Esophagus (tissue), 2 donors: ENCODE data around the gene PLCB1. TPM values are rescaled to one million over a fixed set of nuclear protein-coding genes. Genes with fewer than 3 reads are reported as not detected.
"Not testable (repeated sequence)": the region's sequence is repeated elsewhere in the genome, so short reads cannot be mapped to it uniquely, and the experiment has no call there.

Source experiments
- H3K27ac ChIP-seq, 2 donors: one replicate each; pipeline ENCODE4 v1.5.1; 2013; ENCODE audit warnings: low read depth in 2 of 2, mild to moderate bottlenecking in 2 of 2, inconsistent platforms in 1 of 2, low read length in 1 of 2, moderate library complexity in 1 of 2
- H3K27me3 ChIP-seq, 2 donors: one replicate each; pipeline ENCODE4 v1.6.1; 2013; ENCODE audit warnings: low read length in 2 of 2, control low read depth in 1 of 2, mild to moderate bottlenecking in 1 of 2; ENCODE audit not compliant: insufficient read depth in 2 of 2, control insufficient read depth in 1 of 2
- H3K36me3 ChIP-seq, 2 donors: one replicate each; pipeline ENCODE4 v1.6.1; 2013; ENCODE audit warnings: low read length in 1 of 2; ENCODE audit not compliant: control insufficient read depth in 2 of 2, insufficient read depth in 2 of 2
- H3K4me1 ChIP-seq, 2 donors: one replicate each; pipeline ENCODE4 v1.6.1; 2013; ENCODE audit warnings: low read length in 1 of 2; ENCODE audit not compliant: control insufficient read depth in 2 of 2, insufficient read depth in 2 of 2
- H3K4me3 ChIP-seq, 2 donors: one replicate each; pipeline ENCODE4 v1.5.1; 2013; ENCODE audit warnings: low read length in 2 of 2, mild to moderate bottlenecking in 2 of 2, low read depth in 1 of 2, moderate library complexity in 1 of 2
- H3K9me3 ChIP-seq, 2 donors: one replicate each; pipeline ENCODE4 v1.6.1; 2013; ENCODE audit warnings: mild to moderate bottlenecking in 2 of 2, low read depth in 1 of 2, low read length in 1 of 2, moderate library complexity in 1 of 2; ENCODE audit not compliant: control insufficient read depth in 2 of 2, insufficient read depth in 1 of 2
- WGBS, 2 donors: extraction: QIAGEN DNeasy Blood & Tissue Kit; methylation state at CpG; one replicate each; pipeline ENCODE4 v1.1.7; 2013; 5-methylcytosine and 5-hydroxymethylcytosine counted together
- polyA plus RNA-seq, 2 donors: library from polyadenylated mRNA; stranded (reverse); fragments of 200-250 nt; gene quantifications; one replicate each; pipeline ENCODE4 v1.2.3, GENCODE V29; 2013
- donor health status: healthy with polysubstance abuse.
- donor health status: Bipolar disorder and iron deficiency.

Gene PLCB1
- polyA plus RNA-seq, 2 donors = 1.7 to 3.0 TPM

- Histone ChIP-seq H3K9me3 (no peaks in the 10 kb centered on the region), H3K4me1 (no peaks in the 10 kb centered on the region), H3K36me3 (no peaks in the 10 kb centered on the region), H3K27ac (no peak overlapping the region), H3K27me3 (no peaks in the 10 kb centered on the region), H3K4me3 (no peak overlapping the region)
- 63 to 69% methylated on average over 1 of the region's 1 CpG for WGBS, 2 donors
Measured at GRCh38 chr20:8834851-8835250, 702.8 kb downstream of the PLCB1 start.

- Histone ChIP-seq H3K4me1 (no peaks in the 10 kb centered on the region), H3K27ac (no peak overlapping the region), H3K36me3 (no peaks in the 10 kb centered on the region)
Measured at GRCh38 chr20:8837396-8837795, 705.3 kb downstream of the PLCB1 start.

DNA sequence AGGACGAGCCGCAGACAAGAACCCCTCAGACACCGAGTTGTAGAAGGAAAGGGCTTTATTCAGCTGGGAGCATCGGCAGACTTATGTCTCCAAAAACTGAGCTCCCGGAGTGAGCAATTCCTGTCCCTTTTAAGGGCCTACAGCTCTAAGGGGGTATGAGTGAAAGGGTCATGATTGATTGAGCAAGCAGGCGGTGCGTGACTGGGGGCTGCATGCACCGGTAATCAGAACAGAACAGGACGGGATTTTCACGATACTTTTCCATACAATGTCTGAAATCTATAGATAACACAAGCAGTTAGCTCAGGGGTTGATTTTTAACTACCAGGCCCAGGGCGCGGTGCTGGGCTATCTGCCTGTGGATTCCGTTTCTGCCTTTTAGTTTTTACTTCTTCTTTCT, 710.5 kb downstream of the PLCB1 start:
- 89 to 90% methylated on average over 13 of the region's 13 CpGs for WGBS, 2 donors
- H3K27me3 ChIP-seq = no peaks in the 10 kb centered on the region

More at GRCh38 chr20:8837396-8837795, 705.3 kb downstream of the PLCB1 start:
- no peaks in the 10 kb centered on the region for H3K9me3 ChIP-seq
- H3K27me3 ChIP-seq = no peaks in the 10 kb centered on the region
- no peak overlapping the region for H3K4me3 ChIP-seq

DNA sequence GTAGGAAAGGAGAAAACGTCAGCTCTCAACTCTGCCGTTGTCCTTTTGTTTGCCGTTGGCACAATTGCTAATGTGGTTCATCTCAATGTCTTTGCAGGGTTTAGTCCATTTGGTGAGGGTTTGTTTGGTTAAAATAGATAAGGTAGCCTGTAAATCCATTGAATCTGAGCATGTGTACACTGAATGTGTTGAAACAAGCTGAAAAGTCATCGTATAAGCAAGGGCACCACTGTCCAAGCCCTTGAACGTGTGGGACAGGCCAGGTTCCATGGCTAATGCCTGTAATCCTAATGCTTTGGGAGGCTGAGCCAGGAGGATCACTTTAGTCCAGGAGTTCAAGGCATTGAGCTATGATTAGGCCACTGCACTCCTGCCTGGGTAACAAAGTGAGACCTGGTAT, 712.1 kb downstream of the PLCB1 start:
- WGBS, 2 donors = 83 to 87% methylated on average over 5 of the region's 5 CpGs
- Histone ChIP-seq H3K27ac (no peak overlapping the region), H3K36me3 (no peaks in the 10 kb centered on the region), H3K4me3 (no peak overlapping the region), H3K4me1 (no peaks in the 10 kb centered on the region), H3K9me3 (no peaks in the 10 kb centered on the region), H3K27me3 (no peaks in the 10 kb centered on the region)

More for the DNA sequence above, 710.5 kb downstream of the PLCB1 start:
- H3K9me3 ChIP-seq = no peaks in the 10 kb centered on the region
- H3K27ac ChIP-seq = no peak overlapping the region
- no peak overlapping the region for H3K4me3 ChIP-seq
- H3K4me1 ChIP-seq = no peaks in the 10 kb centered on the region
- no peaks in the 10 kb centered on the region for H3K36me3 ChIP-seq

DNA sequence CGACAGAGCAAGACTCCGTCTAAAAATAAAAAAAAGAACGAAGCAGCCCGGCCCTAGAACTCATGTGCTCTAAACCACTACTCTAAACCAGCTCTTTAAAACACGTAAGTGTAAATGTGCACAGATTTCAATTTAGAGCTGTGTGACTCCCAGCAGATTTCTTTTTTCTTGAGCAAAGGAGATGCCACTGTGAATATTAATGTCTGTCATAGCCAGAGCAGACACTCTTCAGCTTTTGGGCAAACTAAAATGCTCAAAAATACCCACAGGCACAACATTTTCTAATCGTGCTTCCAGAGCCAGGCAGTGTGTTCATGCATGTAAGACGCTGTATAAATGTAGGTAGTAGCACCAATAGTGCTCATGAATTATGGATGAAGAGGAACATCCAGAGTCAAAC, 717.9 kb downstream of the PLCB1 start:
- H3K9me3 ChIP-seq = no peaks in the 10 kb centered on the region
- H3K27me3 ChIP-seq = no peaks in the 10 kb centered on the region
- no peak overlapping the region for H3K27ac ChIP-seq
- no peaks in the 10 kb centered on the region for H3K4me1 ChIP-seq
- no peaks in the 10 kb centered on the region for H3K36me3 ChIP-seq
- 90 to 94% methylated on average over 7 of the region's 7 CpGs for WGBS, 2 donors
- no peak overlapping the region for H3K4me3 ChIP-seq

GRCh38 chr20:8851446-8851845, 719.4 kb downstream of the PLCB1 start:
- H3K4me1 ChIP-seq = no peaks in the 10 kb centered on the region
- no peaks in the 10 kb centered on the region for H3K9me3 ChIP-seq
- H3K36me3 ChIP-seq = no peaks in the 10 kb centered on the region
- H3K27ac ChIP-seq = no peak overlapping the region
- 81 to 91% methylated on average over 1 of the region's 1 CpG for WGBS, 2 donors
- no peaks in the 10 kb centered on the region for H3K27me3 ChIP-seq
- no peak overlapping the region for H3K4me3 ChIP-seq

- H3K27ac ChIP-seq, H3K4me1 ChIP-seq, H3K27me3 ChIP-seq, H3K4me3 ChIP-seq, H3K36me3 ChIP-seq, H3K9me3 ChIP-seq: not testable (repeated sequence)
- 85 to 86% methylated on average over 2 of the region's 2 CpGs for WGBS, 2 donors
Measured at GRCh38 chr20:8851919-8852318, 719.9 kb downstream of the PLCB1 start.

DNA sequence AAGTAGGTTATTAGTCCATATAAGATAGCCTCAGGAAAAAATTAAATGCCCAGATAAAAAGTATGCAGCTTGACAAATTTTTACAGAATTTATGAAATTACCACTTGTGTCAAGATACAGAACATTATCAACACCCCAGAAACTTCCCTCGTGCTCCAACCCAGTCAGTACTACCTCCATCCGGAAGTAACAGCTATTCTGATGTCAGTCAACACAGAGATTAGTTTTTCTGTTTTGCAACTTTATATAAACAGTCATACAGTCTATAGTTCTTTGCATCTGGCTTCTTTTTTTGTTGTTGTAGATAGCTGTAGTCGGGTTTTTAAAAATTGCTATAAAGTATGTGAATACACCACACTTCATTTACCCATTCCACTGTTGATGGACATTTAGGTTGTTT, 721.1 kb downstream of the PLCB1 start:
- not testable (repeated sequence) for H3K4me1 ChIP-seq, H3K27me3 ChIP-seq, H3K27ac ChIP-seq, H3K9me3 ChIP-seq, H3K4me3 ChIP-seq, H3K36me3 ChIP-seq
- 73 to 78% methylated on average over 3 of the region's 3 CpGs for WGBS, 2 donors

GRCh38 chr20:8853805-8854338, 721.8 kb downstream of the PLCB1 start:
- Histone ChIP-seq H3K9me3 (no peaks in the 10 kb centered on the region), H3K36me3 (no peaks in the 10 kb centered on the region), H3K4me1 (no peaks in the 10 kb centered on the region), H3K27me3 (no peaks in the 10 kb centered on the region), H3K27ac (peak overlapping the region in 1 of 2 donors; percentile 41), H3K4me3 (no peak overlapping the region)
- 9 to 15% methylated on average over 6 of the region's 6 CpGs for WGBS, 2 donors

- Histone ChIP-seq H3K4me3 (no peak overlapping the region), H3K9me3 (no peaks in the 10 kb centered on the region), H3K4me1 (no peaks in the 10 kb centered on the region), H3K27me3 (no peaks in the 10 kb centered on the region), H3K36me3 (no peaks in the 10 kb centered on the region), H3K27ac (peak overlapping the region; percentile 41 to 42)
- 52 to 62% methylated on average over 12 of the region's 12 CpGs for WGBS, 2 donors
Measured at GRCh38 chr20:8854571-8854970, 722.5 kb downstream of the PLCB1 start.
